ENCODE measurements around the gene DNAJB13. TPM values are rescaled to one million over a fixed set of nuclear protein-coding genes. Genes with fewer than 3 reads are reported as not detected.
"Not testable (repeated sequence)": the region's sequence is repeated elsewhere in the genome, so short reads cannot be mapped to it uniquely, and the experiment has no call there.

Gene DNAJB13
- total RNA-seq, 1 donor from 2014 or later: not detected

- TF ChIP-seq CTCF (IDR thresholded peaks at IDR 0.05): no peak
- H3K27ac Mint-ChIP-seq (ENCODE audit: unreplicated experiment): no peak overlapping the region
- no peaks in the 10 kb centered on the region for H3K9me3 Mint-ChIP-seq (ENCODE audit: unreplicated experiment)
- H3K4me1 Mint-ChIP-seq (ENCODE audit: unreplicated experiment): no peaks in the 10 kb centered on the region
- H3K36me3 Mint-ChIP-seq (ENCODE audit: unreplicated experiment): peaks cover 27% of the 10 kb centered on the region
- no peak for DNase-seq (ENCODE audit: extremely low spot score, unreplicated experiment)
- no peak overlapping the region for H3K4me3 Mint-ChIP-seq (ENCODE audit: unreplicated experiment)
- no peaks in the 10 kb centered on the region for H3K27me3 Mint-ChIP-seq (ENCODE audit: unreplicated experiment)
Observed at GRCh38 chr11:73931951-73932350, 18.9 kb upstream of the DNAJB13 start.

GRCh38 chr11:73932781-73933180 lies 18.0 kb upstream of the DNAJB13 start:
- peaks cover 18% of the 10 kb centered on the region for H3K36me3 Mint-ChIP-seq (ENCODE audit: unreplicated experiment)
- H3K27me3 Mint-ChIP-seq (ENCODE audit: unreplicated experiment): no peaks in the 10 kb centered on the region
- no peak for DNase-seq (ENCODE audit: extremely low spot score, unreplicated experiment)
- TF ChIP-seq CTCF (IDR thresholded peaks at IDR 0.05): no peak
- H3K4me1 Mint-ChIP-seq (ENCODE audit: unreplicated experiment): no peaks in the 10 kb centered on the region
- H3K9me3 Mint-ChIP-seq (ENCODE audit: unreplicated experiment): no peaks in the 10 kb centered on the region
- no peak overlapping the region for H3K27ac Mint-ChIP-seq (ENCODE audit: unreplicated experiment)
- H3K4me3 Mint-ChIP-seq (ENCODE audit: unreplicated experiment): no peak overlapping the region

- H3K27ac Mint-ChIP-seq (ENCODE audit: unreplicated experiment); H3K9me3 Mint-ChIP-seq (ENCODE audit: unreplicated experiment); H3K4me3 Mint-ChIP-seq (ENCODE audit: unreplicated experiment); DNase-seq (ENCODE audit: extremely low spot score, unreplicated experiment); H3K27me3 Mint-ChIP-seq (ENCODE audit: unreplicated experiment); H3K4me1 Mint-ChIP-seq (ENCODE audit: unreplicated experiment): not testable (repeated sequence)
- peaks cover 11% of the 10 kb centered on the region for H3K36me3 Mint-ChIP-seq (ENCODE audit: unreplicated experiment)
Observed at GRCh38 chr11:73936047-73936446, 14.8 kb upstream of the DNAJB13 start.

- Mint-ChIP-seq H3K4me3 (ENCODE audit: unreplicated experiment) (no peak overlapping the region), H3K4me1 (ENCODE audit: unreplicated experiment) (no peaks in the 10 kb centered on the region), H3K27ac (ENCODE audit: unreplicated experiment) (no peak overlapping the region), H3K9me3 (ENCODE audit: unreplicated experiment) (peaks cover 14% of the 10 kb centered on the region), H3K36me3 (ENCODE audit: unreplicated experiment) (peaks cover 7% of the 10 kb centered on the region), H3K27me3 (ENCODE audit: unreplicated experiment) (no peaks in the 10 kb centered on the region)
- no peak for DNase-seq (ENCODE audit: extremely low spot score, unreplicated experiment)
- no peak for TF ChIP-seq CTCF (IDR thresholded peaks at IDR 0.05)
Observed at GRCh38 chr11:73939096-73939495, 11.7 kb upstream of the DNAJB13 start.

- Mint-ChIP-seq H3K9me3 (ENCODE audit: unreplicated experiment) (peaks cover 14% of the 10 kb centered on the region), H3K4me1 (ENCODE audit: unreplicated experiment) (no peaks in the 10 kb centered on the region), H3K27me3 (ENCODE audit: unreplicated experiment) (peaks cover 3% of the 10 kb centered on the region), H3K36me3 (ENCODE audit: unreplicated experiment) (peaks cover 4% of the 10 kb centered on the region), H3K4me3 (ENCODE audit: unreplicated experiment) (no peak overlapping the region), H3K27ac (ENCODE audit: unreplicated experiment) (no peak overlapping the region)
- DNase-seq (ENCODE audit: extremely low spot score, unreplicated experiment): no peak
- no peak for TF ChIP-seq CTCF (IDR thresholded peaks at IDR 0.05)
Observed at GRCh38 chr11:73940801-73941570, 9.8 kb upstream of the DNAJB13 start.
